Neural progenitor cell (in vitro differentiated cells): ENCODE data around the gene ITFG1.
"Not testable (repeated sequence)": the region's sequence is repeated elsewhere in the genome, so short reads cannot be mapped to it uniquely, and the experiment has no call there.

Source experiments
- CTCF ChIP-seq: fragments of 200-600 bp; sonication (generic); IDR thresholded peaks from 2 replicates; pipeline ENCODE4 v1.5.1; 2017; ENCODE audit warnings: antibody characterized with exemption, mild to moderate bottlenecking
- EZH2 ChIP-seq: fragments of 200-600 bp; sonication (generic); IDR thresholded peaks from 2 replicates; pipeline ENCODE4 v1.6.1; 2017; ENCODE audit warnings: antibody characterized with exemption, mild to moderate bottlenecking, moderate library complexity
- EZH2phosphoT487 ChIP-seq: fragments of 200-600 bp; sonication (generic); IDR thresholded peaks from 2 replicates; pipeline ENCODE4 v1.6.1; 2017; ENCODE audit warnings: antibody characterized with exemption

DNA sequence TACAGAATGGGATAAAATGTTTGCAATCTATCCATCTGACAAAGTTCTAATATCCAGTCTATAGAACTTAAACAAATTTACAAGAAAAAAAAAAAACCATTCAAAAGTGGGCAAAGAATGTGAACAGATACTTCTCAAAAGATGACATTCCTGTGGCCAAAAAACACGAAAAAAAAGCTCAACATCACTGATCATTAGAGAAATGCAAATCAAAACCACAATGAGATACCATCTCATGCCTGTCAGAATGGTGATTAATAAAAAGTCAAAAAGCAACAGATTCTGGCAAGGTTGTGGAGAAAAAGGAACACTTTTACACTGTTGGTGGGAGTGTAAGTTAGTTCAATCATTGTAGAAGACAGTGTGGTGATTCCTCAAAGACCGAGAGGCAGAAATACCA, 26.6 kb downstream of the ITFG1 start:
- not testable (repeated sequence) for TF ChIP-seq CTCF, EZH2phosphoT487, EZH2
